ENCODE data around the gene SNCG. TPM values are rescaled to one million over a fixed set of nuclear protein-coding genes. Genes with fewer than 3 reads are reported as not detected.
"Not testable (repeated sequence)": the region's sequence is repeated elsewhere in the genome, so short reads cannot be mapped to it uniquely, and the experiment has no call there.

SNCG gene
- total RNA-seq, 1 donor from 2014 or later: 23.5 TPM

- DNase-seq; intact Hi-C loops (cut with DNase I): not testable (repeated sequence)
Observed at GRCh38 chr10:86999802-87000403, 41.5 kb downstream of the SNCG start.

GRCh38 chr10:87000491-87000890, 42.1 kb downstream of the SNCG start:
- no peak for ATAC-seq (ENCODE audit: poor library complexity)
- no peak for DNase-seq
- intact Hi-C loops (cut with DNase I): no loop called here

More at GRCh38 chr10:86999802-87000403, 41.5 kb downstream of the SNCG start:
- ATAC-seq (ENCODE audit: poor library complexity): not testable (repeated sequence)

- DNase-seq; intact Hi-C loops (cut with DNase I); ATAC-seq (ENCODE audit: poor library complexity): not testable (repeated sequence)
Observed at GRCh38 chr10:87007124-87007523, 48.7 kb downstream of the SNCG start.

DNA sequence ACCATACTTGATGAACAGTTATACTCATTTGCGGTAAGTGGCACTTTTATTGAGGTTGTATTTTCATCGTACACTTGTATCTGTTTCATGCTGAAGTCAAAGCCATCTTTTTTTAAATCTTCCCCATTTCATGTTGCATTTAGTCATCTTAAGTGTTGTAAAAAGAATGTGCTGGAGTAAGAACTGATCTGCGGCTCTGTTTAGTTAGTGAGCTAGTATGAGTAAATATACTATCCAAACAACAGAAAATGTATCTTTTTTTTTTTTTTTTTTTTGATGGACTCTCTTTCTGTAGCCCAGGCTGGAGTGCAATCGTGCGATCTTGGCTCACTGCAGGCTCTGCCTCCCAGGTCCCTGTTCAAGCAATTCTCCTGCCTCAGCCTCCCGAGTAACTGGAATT, 49.3 kb downstream of the SNCG start:
- ATAC-seq (ENCODE audit: poor library complexity); intact Hi-C loops (cut with DNase I); DNase-seq: not testable (repeated sequence)

DNA sequence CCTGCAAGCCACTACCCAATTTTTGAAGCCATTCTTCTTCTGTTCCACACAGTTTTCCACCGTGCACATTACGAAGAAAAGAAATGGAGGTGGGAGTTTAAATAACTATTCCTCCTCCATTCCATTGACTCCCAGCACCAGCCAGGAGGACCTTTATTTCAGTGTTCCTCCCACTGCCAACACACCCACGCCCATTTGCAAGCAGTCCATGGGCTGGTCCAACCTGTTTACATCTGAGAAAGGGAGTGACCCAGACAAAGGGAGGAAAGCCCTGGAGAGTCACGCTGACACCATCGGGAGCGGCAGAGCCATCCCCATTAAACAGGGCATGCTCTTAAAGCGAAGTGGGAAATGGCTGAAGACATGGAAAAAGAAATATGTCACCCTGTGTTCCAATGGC, 49.9 kb downstream of the SNCG start:
- intact Hi-C loops (cut with DNase I); DNase-seq; ATAC-seq (ENCODE audit: poor library complexity): not testable (repeated sequence)

- DNase-seq: peak; percentile 52
- ATAC-seq (ENCODE audit: poor library complexity); intact Hi-C loops (cut with DNase I): not testable (repeated sequence)
Observed at GRCh38 chr10:87009134-87009696, 50.8 kb downstream of the SNCG start.

Other genes starting within 250 kb of the SNCG start
- 50.2 TPM for gene BMPR1A, start 202.0 kb upstream of the SNCG start, total RNA-seq
- gene MMRN2, start 984 bp upstream of the SNCG start, total RNA-seq: 33.5 TPM
- 43.2 TPM for gene ADIRF, start 9.9 kb downstream of the SNCG start, total RNA-seq
- not detected for gene FAM25A, start 61.7 kb downstream of the SNCG start, total RNA-seq
- 101 TPM for gene GLUD1, start 136.2 kb downstream of the SNCG start, total RNA-seq
- gene SHLD2, start 136.6 kb downstream of the SNCG start, total RNA-seq: 9.6 TPM

All from Right ventricle myocardium superior (tissue), 1 donor.